Measurements from ENCODE around the gene SAG. TPM values are rescaled to one million over a fixed set of nuclear protein-coding genes. Genes with fewer than 3 reads are reported as not detected.

Gene SAG
- total RNA-seq, 3 donors from 2014 or later: not detected

DNA sequence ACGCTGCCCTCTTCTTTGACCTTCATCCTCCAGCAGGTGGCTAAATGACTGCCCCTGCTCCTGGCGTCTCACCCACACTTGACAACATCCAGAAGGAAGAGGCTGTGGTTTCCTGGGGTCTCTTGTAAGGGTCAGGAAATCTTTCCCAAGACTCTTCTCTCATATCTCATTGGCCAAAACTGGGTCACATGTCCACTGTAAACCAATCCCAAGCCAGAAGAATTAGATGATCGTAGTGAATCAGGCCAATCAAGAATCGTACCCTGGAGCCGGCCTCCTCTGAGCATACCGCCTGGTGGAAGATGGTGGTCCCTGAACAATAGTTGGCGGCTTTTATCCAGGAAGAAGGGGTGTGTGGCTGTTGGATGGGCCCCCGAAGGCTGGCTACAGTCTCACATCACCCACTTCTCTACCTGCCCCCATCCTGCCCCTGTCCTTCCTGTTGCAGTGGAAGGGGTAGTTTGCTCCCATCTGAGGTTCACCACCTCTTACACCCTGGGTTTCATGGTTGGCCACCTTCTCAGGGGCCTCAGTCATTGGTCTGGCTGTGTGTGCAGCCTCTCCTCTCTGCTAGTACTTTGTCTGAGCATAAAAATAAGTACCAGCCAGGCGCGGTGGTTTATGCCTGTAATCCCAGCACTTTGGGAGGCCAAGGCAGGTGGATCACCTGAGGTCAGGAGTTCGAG lies 3.8 kb downstream of the SAG start:
- Histone ChIP-seq H3K4me1 (no peaks in the 10 kb centered on the region), H3K36me3 (no peaks in the 10 kb centered on the region)
- TF ChIP-seq POLR2AphosphoS5 (IDR thresholded peaks at IDR 0.05) (no peak), POLR2A (IDR thresholded peaks at IDR 0.05) (no peak)
- TF ChIP-seq, protein P1, sequence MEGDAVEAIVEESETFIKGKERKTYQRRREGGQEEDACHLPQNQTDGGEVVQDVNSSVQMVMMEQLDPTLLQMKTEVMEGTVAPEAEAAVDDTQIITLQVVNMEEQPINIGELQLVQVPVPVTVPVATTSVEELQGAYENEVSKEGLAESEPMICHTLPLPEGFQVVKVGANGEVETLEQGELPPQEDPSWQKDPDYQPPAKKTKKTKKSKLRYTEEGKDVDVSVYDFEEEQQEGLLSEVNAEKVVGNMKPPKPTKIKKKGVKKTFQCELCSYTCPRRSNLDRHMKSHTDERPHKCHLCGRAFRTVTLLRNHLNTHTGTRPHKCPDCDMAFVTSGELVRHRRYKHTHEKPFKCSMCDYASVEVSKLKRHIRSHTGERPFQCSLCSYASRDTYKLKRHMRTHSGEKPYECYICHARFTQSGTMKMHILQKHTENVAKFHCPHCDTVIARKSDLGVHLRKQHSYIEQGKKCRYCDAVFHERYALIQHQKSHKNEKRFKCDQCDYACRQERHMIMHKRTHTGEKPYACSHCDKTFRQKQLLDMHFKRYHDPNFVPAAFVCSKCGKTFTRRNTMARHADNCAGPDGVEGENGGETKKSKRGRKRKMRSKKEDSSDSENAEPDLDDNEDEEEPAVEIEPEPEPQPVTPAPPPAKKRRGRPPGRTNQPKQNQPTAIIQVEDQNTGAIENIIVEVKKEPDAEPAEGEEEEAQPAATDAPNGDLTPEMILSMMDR (IDR thresholded peaks at IDR 0.05): no peak

DNA sequence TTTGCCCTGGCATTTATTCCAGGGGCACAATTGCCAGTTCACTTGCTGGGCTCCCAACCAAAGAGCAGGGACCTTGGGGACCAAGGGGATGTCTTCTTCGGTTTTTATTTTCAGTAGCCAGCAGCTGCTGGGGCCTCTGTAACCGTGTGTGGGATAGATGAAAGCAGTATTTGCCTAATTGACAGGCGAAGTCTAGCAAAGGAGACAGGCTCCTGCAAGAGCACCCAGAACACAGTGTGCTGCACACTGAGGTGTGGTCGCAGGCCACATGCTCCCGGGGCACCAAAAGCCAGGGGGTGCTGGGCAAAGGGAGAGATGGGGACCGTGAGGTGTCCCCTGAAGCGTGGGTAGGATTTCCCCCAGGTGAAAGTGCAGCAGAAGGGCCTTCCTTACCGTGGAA lies 5.3 kb downstream of the SAG start:
- TF ChIP-seq POLR2A (IDR thresholded peaks at IDR 0.05) (no peak), POLR2AphosphoS5 (IDR thresholded peaks at IDR 0.05) (no peak)
- TF ChIP-seq, protein P1 (IDR thresholded peaks at IDR 0.05): no peak
- H3K27ac ChIP-seq: no peak overlapping the region
- no peaks in the 10 kb centered on the region for H3K9me3 ChIP-seq
- no peaks in the 10 kb centered on the region for H3K4me1 ChIP-seq
- intact Hi-C loops (cut with DNase I; ENCODE audit: low total_unique reads): no loop called here
- DNase-seq (ENCODE audit: low spot score in 2 of 2): no peak
- H3K27me3 ChIP-seq: no peaks in the 10 kb centered on the region
- no peak overlapping the region for H3K4me3 ChIP-seq
- H3K36me3 ChIP-seq: no peaks in the 10 kb centered on the region

More for the DNA sequence above, 3.8 kb downstream of the SAG start:
- Histone ChIP-seq H3K4me3 (no peak overlapping the region), H3K27me3 (no peaks in the 10 kb centered on the region), H3K9me3 (no peaks in the 10 kb centered on the region), H3K27ac (no peak overlapping the region)
- DNase-seq (ENCODE audit: low spot score in 2 of 2): no peak
- intact Hi-C loops (cut with DNase I; ENCODE audit: low total_unique reads): no loop called here

GRCh38 chr2:233314180-233314925 lies 6.7 kb downstream of the SAG start:
- Histone ChIP-seq H3K9me3 (no peaks in the 10 kb centered on the region), H3K36me3 (no peaks in the 10 kb centered on the region), H3K27me3 (no peaks in the 10 kb centered on the region), H3K27ac (no peak overlapping the region), H3K4me3 (no peak overlapping the region), H3K4me1 (no peaks in the 10 kb centered on the region)
- intact Hi-C loops (cut with DNase I; ENCODE audit: low total_unique reads): no loop called here
- no peak for TF ChIP-seq POLR2AphosphoS5 (IDR thresholded peaks at IDR 0.05)
- TF ChIP-seq POLR2A (IDR thresholded peaks at IDR 0.05): no peak
- TF ChIP-seq, protein P1 (IDR thresholded peaks at IDR 0.05): no peak
- DNase-seq (ENCODE audit: low spot score in 2 of 2): no peak

DNA sequence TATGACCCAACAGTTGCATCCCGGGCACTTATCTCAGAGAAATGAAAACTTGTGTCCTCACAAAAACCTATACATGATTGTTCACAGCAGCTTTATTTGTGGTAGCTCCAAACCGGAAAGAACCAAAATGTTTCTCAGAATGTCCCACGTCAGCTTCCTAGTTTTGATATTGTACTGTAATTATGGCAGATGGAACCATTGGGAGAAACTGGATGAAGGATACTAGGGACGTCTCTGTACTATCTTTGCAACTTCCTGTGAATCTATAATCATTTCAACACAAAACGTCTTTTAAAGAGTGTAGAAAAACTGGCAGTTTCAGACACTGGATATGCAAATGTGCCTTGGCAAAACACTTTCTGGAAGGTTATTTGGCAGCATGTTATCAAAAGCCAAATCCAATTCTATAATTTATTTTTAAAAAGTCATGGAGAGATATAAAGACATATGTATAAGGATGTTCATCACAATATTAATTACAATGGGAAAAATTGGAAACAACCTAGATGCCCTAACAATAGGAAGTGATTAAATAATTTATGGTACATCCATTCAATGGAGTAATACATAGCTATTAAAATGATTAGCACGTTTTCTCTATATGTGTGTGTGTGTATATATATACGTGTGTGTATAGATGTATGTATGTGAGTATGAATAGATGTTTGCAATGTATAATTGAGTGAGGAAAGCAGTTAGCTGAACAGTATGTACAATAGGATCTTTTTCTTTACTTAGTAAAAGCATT lies 9.8 kb downstream of the SAG start:
- H3K36me3 ChIP-seq: no peaks in the 10 kb centered on the region
- H3K9me3 ChIP-seq: no peaks in the 10 kb centered on the region
- no peaks in the 10 kb centered on the region for H3K4me1 ChIP-seq
- intact Hi-C loops (cut with DNase I; ENCODE audit: low total_unique reads): no loop called here
- H3K27me3 ChIP-seq: no peaks in the 10 kb centered on the region
- DNase-seq (ENCODE audit: low spot score in 2 of 2): no peak
- TF ChIP-seq POLR2A (IDR thresholded peaks at IDR 0.05) (no peak), POLR2AphosphoS5 (IDR thresholded peaks at IDR 0.05) (no peak)
- TF ChIP-seq, protein P1 (IDR thresholded peaks at IDR 0.05): no peak
- no peak overlapping the region for H3K27ac ChIP-seq
- no peak overlapping the region for H3K4me3 ChIP-seq

All from breast epithelium (tissue), 4 donors.